KBM-7 (cell line): ENCODE data around the gene STARD5.
"Not testable (repeated sequence)": the region's sequence is repeated elsewhere in the genome, so short reads cannot be mapped to it uniquely, and the experiment has no call there.

Source experiments
- DNase-seq: peaks from one replicate; pipeline ENCODE4 v3.0.0-alpha.2; 2015
- in situ Hi-C: fragments of 300-500 bp; cut with MboI; formaldehyde crosslinking; loops from 2 replicates; pipeline ENCODE4 v1.14.3; 2020; ENCODE audit warnings: low sequenced_read_pairs, low pct_unique_long_range_greater_than_20kb, mixed read lengths

Gene STARD5, protein sequence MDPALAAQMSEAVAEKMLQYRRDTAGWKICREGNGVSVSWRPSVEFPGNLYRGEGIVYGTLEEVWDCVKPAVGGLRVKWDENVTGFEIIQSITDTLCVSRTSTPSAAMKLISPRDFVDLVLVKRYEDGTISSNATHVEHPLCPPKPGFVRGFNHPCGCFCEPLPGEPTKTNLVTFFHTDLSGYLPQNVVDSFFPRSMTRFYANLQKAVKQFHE

DNA sequence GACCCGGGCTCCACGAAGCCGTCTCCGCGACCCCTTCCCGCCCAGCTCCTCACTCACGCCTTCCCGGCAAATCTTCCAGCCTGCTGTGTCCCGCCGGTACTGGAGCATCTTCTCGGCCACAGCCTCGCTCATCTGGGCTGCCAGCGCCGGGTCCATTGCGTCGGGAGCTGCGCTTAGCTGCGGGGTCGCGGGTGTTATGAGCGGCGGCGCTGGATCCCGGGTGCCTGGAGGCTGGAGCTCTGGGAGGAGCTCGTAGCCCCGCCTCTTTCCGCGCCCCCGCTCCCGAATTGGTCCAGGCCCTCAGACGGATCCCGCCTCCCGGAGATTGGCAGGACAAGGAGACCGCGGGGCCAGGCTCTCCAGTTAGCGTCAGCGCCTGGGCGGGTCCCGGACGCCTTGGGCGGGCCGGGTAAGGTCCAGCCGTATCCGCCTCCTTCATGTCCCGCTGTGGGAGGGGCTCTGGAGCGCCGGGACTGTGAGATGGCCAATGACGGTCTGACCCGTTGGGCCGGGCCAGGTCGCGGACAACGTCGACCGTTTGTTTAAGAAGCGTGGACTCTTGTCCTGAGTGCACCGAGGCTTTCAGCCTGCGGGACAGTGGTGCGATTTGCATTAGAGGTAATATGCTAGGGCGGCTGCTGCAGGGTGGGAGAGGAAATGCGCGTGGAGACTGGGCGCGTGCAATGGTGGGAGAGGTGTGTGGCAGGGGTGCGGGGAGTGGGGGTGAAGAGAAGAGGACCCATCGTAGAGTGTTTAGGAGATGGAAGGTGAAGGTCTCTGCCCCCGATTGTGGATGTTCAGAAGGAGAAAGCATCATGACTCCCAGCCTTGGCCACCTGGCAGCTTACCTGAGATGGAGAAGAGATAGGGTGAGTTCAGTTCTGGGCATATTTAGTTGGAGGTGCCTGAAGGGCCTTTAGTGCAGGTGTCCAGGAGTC lies at the start of gene STARD5:
Gene STARD5 (minus strand): TSS at position 198 of the 938 bp plus-strand sequence. CDS start 42 bp downstream, at position 156.
- in situ Hi-C loops: no loop called here

DNA sequence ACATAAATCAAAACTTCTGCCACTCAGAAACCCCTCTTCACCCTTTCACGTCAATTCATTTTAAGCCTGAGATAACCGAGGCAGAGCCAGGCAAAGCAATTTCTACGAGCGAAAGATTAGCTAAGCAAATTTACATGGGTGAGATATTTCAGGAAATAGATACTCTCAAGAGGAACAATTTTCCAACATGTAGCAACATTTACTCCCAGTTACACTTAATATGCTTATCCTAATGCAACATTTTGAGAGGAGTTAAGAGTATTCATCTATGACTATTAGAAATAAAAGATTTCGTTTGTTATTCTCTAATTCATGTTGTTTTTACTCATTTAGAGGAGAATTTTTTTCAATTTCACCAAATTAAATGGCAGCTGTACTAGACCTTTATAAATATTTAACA lies 49.2 kb upstream of the STARD5 start:
- no peak for DNase-seq
- in situ Hi-C loops: no loop called here

More for the DNA sequence above, at the start of gene STARD5:
- DNase-seq: peak; percentile 100

DNA sequence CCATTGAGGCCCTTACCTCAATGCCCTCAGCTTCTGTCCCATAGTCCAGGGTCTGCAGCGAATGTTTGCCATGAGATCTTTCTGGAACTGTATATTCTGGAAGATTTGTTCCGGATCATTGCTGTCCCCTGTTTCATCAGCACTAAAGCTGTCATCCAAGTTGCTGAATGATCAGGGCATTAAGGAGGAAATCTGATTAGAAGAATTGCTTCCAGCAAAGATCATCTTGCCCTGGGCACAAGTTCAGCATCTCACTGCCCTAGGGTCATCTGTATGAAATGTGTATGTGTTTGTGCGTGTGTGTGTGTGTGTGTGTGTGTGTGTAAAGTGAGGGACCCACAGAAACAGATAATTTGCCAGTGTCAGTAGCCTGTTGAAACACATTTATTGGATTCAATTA lies 48.6 kb upstream of the STARD5 start:
- in situ Hi-C loops: no loop called here
- no peak for DNase-seq

DNA sequence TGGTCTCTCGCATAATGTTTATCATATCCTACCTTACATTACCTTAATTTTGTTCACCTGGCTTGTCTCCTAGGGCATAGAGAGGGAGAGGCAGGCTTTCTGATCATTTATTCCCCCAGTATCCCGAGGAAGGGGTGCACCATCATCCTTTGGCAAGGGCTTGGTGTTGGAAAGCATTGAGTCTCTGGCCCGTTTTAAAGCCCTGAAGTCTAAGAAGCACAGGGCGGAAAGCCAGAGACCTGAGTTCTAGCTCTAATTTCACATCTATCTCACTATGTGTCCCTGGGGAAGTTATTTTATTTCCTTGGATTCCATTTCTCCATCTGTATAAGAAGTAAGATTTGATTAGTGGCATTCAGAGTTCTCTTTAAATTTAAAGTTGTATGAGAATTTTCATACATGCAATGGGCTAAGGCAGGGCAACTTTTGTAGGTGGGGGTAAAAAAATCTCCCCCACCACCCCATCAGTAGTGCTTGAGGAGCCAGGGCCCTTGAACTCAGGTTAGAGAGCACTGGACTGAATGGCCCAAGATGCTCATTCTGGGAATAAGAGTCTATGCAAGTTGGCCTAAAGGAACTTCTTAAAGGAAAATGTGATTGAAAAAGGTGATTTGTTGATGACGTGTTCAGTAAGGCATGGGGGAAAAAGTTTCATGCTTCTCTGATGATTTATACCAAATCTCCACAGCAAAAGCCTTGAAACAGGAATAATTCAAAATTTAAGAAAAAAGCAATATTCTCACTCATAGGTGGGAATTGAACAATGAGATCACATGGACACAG lies 40.0 kb upstream of the STARD5 start:
- in situ Hi-C loops: no loop called here

DNA sequence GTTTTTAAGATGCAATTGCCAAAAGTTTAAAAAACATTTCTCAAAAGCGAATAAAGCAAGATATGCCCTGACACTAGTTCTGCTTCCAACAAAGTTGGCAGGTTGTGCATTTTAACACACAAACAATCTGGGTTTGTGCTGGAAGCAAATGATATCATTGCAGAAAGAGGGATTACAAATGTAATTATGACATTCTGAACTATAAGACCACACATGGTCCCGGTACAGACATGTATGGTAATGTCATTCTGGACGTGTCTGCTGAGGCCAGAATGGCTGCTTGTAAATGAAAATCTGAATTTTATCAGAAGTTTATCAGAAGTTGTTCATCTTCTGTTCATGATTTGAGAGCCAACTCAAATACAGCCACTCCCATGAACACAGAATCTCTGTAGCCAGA lies 39.3 kb upstream of the STARD5 start:
- in situ Hi-C loops: no loop called here
- no peak for DNase-seq

More for the DNA sequence above, 40.0 kb upstream of the STARD5 start:
- no peak for DNase-seq

DNA sequence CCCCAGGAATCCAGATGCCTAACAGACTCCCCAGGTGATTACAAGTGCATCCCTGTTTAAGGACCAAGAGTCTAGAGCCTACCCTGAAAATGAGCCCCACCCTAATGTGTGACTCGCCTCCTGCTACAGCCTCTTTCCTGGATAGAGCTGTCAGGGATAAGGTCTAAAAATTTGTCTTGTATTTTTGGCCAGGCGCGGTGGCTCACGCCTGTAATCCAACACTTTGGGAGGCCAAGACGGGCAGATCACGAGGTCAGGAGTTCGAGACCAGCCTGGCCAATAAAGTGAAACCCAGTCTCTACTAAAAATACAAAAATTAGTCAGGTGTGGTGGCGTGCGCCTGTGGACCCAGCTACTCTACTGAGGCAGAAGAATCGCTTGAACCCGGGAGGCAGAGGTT lies 38.8 kb upstream of the STARD5 start:
- in situ Hi-C loops: no loop called here
- no peak for DNase-seq

DNA sequence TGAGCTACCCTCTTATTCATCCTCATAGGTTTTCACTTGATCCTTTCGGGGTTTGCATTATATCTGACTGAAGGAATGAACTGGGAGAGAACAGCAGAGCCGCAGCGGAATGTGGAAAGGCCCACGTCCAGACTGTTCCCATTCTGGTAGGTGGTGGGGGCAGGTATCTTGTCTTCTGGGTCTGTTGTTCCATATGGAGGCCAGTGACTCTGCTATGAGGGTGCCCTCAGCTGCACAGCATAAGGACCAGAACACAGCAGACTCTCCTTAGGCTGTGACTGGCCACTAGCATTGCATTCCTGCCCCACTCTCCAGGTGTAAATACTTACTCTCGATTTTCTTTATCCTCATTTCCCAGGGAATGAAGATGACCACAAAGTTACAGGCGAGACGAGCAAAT lies 38.0 kb upstream of the STARD5 start:
- in situ Hi-C loops: no loop called here
- DNase-seq: no peak

DNA sequence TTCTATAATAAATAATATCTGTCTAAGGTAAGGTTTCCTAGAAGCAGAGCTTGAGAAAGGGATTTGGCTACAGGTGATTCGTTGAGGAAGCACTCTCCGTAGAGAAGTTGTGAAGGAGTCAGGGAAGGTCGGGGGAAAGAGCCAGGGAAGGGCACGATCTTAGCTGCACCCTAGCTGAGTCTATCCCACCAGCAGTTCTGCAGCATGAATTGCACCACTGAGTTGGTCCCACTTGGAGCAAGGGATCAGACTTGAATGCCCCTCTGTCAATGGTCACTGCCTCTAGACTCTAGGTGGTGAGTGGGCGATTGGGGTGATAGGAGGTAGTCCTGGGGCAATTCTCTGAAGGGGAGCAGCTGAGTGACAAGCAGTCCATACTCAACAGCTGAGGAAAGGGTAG lies 36.5 kb upstream of the STARD5 start:
- in situ Hi-C loops: no loop called here

DNA sequence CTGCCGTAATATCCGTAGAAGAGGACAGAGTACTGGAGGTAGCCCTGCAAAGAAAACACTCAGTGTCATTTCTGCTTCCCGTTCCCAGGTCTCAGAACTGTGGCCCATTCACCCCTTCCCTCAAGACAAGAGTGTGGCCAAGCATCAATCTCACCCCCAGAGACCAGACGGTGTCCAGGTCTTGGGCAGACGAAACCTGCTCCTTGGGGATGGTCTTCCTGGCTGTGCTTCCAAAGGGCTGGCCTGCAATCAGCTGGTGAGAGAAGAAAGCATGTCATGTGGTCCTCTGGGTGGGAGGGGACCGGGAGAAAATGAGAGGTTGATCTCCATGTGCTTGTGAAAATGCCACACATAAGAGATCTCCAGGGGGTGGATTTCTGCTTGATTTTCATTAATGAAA lies 34.3 kb upstream of the STARD5 start:
- in situ Hi-C loops: no loop called here
- DNase-seq: no peak

More for the DNA sequence above, 36.5 kb upstream of the STARD5 start:
- DNase-seq: no peak

DNA sequence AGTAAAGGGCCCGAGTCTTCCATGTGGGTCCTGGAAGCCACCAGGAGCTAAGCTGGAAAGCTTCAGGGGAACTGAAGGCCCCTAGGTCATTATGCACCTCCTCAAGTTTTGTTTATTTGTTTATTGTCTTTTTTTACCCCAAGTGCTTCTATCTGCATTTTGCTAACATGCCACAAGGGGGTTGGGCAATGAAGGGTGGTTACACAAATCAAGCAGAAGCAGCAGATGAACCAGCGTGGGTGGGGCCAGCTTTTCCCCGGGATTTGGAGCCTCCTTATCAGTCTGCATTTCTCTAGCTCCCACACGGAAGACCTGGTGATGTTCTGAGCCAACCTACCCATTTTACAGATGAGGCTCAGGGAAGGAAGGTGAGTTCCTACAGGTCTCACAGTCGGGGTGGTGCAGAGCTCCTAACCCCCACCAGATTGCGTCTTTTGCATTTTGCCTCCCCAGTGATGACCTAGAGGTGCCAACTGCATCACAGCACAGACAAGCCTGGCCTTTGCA lies 33.3 kb upstream of the STARD5 start:
- in situ Hi-C loops: no loop called here
- no peak for DNase-seq

DNA sequence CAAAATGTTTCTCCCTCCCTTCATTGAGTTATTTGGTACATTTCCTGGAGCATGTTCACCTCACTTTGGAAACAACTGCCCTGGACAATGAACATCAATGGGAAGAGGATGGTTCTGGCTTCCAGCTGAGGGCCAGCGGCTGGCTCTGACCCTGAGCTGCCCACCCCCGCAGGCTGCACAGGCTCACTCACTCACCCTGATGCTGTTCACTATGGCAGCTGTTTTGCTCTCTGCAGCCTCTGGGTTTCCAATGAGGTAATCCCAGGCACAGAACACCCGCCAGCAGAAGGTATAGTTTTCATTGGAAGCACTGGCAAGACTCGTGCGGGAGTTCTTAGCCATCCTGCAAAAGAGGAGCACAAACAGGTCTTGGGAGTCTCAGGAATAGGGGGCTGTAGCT lies 32.3 kb upstream of the STARD5 start:
- in situ Hi-C loops: no loop called here
- no peak for DNase-seq

DNA sequence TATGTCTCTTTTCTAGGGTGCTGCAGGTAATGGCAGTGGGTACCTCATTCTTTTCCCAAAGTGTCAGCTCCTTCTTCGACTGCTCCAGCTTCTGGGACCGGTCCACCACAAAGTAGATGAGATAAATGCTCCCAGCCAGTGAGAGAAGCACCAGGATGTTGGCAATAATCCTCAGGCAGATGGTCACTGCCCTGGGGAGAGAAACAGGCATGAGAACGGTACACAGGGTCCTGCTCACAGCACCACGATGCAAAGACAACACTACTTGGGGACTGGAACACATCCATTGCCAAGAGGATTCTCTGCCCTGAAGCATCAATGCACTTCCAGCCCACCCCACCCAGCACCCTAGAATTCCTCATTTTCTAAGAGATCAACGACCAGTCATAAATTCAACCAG lies 27.7 kb upstream of the STARD5 start:
- DNase-seq: no peak
- in situ Hi-C loops: no loop called here

DNA sequence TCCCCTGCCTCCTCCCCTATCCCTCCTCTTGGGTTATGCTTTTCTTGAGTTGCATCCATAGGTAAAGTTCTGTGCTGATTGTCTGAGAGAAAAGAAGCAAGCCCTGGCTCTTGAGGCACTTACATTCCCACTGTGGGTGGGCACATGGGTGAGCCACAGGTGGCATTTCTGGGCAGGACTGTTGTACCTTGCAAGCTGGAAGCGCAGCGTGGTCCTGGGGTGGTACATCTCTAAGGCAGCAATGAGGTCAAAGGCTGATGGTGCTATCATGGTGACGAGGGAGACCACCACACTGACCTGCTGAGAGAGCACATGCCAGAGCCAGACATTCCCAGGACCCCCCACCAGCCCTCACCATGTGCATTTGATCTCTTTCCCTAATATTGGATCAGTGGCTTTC lies 25.3 kb upstream of the STARD5 start:
- no peak for DNase-seq
- in situ Hi-C loops: no loop called here

DNA sequence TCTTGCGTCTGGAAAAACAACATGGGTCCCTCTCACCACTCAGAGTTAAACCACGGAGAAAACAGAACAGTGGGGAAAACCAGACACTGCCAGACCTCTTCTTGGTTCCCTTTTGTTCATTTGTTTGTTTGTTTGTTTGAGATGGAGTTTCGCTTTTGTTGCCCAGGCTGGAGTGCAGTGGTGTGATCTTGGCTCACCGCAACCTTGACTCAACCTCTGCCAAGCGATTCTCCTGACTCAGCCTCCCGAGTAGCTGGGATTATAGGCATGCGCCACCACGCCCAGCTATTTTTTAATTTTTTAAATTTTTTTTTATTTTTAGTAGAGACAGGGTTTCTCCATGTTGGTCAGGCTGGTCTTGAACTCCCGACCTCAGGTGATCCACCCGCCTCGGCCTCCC lies 24.8 kb upstream of the STARD5 start:
- in situ Hi-C loops, DNase-seq: not testable (repeated sequence)

DNA sequence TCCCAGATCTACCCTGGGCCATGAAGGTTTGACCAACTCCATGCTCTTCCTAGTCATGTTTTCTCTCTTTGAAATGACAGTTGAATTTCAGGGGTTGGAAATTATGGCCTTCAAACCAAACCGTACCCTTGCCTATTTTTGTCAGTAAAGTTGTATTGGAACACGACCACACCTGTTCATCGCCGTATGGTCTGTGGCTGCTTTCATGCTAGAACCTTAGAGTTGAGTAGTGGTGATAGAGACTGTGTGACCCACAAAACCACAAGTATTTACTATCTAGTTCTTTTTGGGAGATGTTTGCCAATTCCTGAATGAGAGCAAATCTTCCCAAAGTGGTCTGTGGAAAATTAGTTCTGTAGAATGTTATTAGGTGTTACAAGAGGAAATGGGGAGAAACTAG lies 24.0 kb upstream of the STARD5 start:
- no peak for DNase-seq
- in situ Hi-C loops: no loop called here

DNA sequence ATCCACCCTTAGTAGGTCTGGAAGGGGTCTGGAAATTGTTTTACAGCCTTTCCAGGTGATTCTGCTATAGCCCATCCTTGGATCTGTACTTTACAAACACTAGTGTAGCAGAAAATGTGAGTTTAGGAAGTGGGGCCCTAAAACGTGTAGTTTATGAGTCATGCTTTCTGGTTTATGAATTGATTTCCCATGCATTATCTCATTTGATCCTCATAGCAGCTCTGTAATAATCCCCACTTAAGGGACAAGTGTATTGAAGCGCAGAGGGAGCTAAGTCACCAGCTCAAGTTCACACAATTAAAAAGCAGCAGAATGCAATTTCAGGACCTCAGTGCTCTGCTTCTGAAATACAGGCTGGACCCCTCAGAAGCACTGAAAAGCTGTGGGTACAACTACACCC lies 22.7 kb upstream of the STARD5 start:
- DNase-seq: no peak
- in situ Hi-C loops: no loop called here

DNA sequence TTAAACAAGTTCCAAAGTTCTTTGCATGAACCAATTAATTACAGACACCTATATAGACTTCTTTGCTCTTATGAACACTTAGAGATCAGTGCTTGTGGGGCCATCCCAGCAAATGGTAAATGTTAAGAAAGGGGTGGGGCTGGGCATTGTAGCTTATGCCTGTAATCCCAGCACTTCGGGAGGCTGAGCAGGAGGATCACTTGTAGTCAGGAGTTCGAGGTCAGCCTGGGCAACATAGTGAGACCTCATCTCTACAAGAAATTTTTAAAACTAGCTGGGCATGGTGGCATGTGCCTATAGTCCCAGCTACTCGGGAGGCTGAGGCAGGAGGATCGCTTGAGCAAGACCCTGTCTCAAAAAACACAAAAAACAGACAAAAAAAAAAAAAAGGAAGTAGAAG lies 19.4 kb upstream of the STARD5 start:
- DNase-seq: no peak

DNA sequence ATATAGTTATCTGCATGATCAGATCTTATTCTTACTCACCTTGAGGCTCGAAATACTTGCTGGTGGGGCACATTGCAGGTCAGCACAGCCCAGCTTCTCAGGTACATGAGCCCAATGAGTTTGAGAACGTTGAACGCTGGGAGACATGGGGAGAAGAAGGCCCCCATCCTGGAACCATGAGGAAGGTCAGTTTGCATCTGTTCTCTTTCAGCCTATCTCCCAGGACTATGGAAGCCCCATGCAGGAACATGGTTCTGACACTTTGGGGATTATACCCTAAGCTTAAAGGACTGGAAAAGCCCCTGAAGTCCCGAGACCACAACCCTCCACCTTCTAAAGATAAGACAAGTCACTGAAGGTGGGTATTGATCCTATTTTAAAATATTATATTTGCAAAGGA lies 17.4 kb upstream of the STARD5 start:
- DNase-seq: no peak
- in situ Hi-C loops: no loop called here

More for the DNA sequence above, 19.4 kb upstream of the STARD5 start:
- in situ Hi-C loops: no loop called here

DNA sequence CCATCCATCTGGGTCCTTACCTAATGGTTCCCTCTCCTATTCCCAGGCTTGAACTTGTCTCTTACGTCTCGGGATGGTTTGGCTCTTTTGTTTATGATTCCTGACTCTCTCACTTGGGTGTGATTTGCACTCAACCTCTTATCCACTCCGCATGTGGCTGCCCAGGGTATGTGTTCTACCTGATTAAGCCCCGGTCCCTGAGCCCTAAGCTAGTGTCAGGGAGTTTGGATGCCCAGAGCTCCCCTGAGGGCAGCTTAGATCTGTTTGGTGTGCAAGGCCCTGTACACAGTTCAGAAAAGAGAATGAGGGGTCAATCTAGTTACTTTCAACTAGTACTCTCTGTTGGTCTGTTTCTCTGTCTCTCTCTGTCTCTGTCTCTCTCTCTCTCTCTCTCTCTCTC lies 15.9 kb upstream of the STARD5 start:
- in situ Hi-C loops: no loop called here

DNA sequence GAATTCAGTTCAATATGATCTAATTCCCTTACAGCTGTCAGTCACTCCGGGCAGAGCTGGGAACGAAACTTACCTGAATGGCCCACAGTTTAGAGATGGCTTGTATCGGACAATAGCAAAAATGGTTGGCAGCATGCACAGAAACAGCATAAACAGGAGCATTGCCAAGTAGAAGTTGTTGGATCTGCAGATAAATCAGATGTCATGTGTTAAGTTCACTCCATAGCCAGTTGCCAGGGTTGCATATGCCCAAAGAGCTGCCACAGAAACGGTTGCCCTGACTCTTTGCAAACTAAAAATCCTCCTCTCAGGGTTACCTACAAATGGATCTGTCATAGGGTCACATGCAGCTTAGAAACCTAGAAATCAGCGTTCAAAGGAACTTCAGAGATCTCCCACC lies 15.4 kb upstream of the STARD5 start:
- in situ Hi-C loops: no loop called here
- DNase-seq: no peak

More for the DNA sequence above, 15.9 kb upstream of the STARD5 start:
- no peak for DNase-seq
